ENCODE data around the gene XAGE5.
"Not testable (repeated sequence)": the region's sequence is repeated elsewhere in the genome, so short reads cannot be mapped to it uniquely, and the experiment has no call there.

Gene XAGE5

GRCh38 chrX:52811065-52811625 lies at the start of gene XAGE5:
XAGE5 (plus strand) TSS chrX:52811287; CDS start chrX:52812567, 1,280 bp downstream.
- H3K27ac Mint-ChIP-seq: no peak within 1 kb of the TSS
- no peaks in the 10 kb centered on the region for H3K4me1 Mint-ChIP-seq
- H3K27me3 Mint-ChIP-seq: no peaks in the 10 kb centered on the region
- H3K36me3 Mint-ChIP-seq: no peaks in the 10 kb centered on the region
- CTCF ChIA-PET: no interaction called here
- no peak within 1 kb of the TSS for H3K4me3 Mint-ChIP-seq
- no peaks in the 10 kb centered on the region for H3K9me3 Mint-ChIP-seq
- DNase-seq: no peak

DNA sequence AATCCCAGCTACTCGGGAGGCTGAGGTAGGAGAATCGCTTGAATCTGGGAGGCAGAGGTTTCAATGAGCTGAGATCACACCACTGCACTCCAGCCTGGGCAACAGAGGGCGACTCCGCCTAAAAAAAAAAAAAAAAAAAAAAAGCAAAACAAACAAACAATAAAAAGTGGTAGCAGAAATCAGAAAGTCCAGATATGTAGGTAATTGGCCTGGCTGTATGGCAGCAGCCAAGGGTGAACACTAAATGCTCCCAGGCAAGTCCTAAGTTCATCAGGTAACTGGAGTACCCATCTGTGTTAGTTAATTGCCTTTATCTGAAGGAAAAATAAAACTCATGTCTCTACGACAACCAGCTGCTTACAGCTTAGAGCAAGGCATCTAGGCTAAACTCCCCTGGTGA lies 45.1 kb upstream of the XAGE5 start:
- H3K4me1 Mint-ChIP-seq, H3K27me3 Mint-ChIP-seq, H3K36me3 Mint-ChIP-seq, H3K27ac Mint-ChIP-seq, H3K9me3 Mint-ChIP-seq, CTCF ChIA-PET, H3K4me3 Mint-ChIP-seq, DNase-seq: not testable (repeated sequence)

DNA sequence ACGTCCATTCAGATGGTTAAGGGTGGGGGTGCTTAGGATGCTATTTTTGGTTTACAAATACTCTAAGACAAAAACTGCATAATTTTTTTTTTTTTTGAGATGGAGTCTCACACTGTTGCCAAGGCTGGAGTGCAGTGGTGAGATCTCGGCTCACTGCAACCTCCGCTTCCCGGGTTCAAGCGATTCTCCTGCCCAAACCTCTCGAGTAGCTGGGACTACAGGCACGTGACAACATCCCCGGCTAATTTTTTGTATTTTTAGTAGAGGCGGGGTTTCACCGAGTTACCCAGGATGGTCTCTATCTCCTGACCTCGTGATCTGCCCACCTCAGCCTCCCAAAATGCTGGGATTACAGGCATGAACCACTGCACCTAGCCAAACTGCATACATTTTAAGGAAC lies 37.6 kb upstream of the XAGE5 start:
- H3K27ac Mint-ChIP-seq, H3K9me3 Mint-ChIP-seq, H3K4me3 Mint-ChIP-seq, DNase-seq, H3K27me3 Mint-ChIP-seq, CTCF ChIA-PET, H3K4me1 Mint-ChIP-seq, H3K36me3 Mint-ChIP-seq: not testable (repeated sequence)

DNA sequence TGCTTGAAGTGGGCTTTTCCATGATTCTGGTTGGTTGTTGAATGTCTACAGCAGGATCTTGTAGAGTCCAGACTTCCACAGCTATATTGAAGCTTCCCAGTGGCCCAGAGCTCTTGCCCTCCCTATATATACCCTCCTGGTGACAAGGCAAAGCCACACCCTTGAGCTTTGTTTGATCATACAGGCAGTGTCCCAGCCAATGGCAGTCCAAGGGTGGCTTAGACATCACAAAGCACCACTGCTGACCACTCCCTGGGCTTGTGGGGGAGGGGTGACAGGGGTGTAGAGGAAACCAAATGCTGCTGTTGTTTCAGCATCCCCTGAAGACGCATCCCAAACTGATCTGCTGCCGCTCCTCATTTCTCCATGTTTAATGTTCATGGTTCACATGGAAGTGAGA lies 13.8 kb upstream of the XAGE5 start, which contains the start of gene SPANXN5:
SPANXN5 (minus strand) TSS at position 101 of the 400 bp plus-strand sequence; CDS start at position 22, 79 bp downstream.
- H3K4me1 Mint-ChIP-seq, H3K27ac Mint-ChIP-seq, H3K9me3 Mint-ChIP-seq, DNase-seq, CTCF ChIA-PET, H3K27me3 Mint-ChIP-seq, H3K4me3 Mint-ChIP-seq, H3K36me3 Mint-ChIP-seq: not testable (repeated sequence)

- DNase-seq, CTCF ChIA-PET, H3K36me3 Mint-ChIP-seq, H3K27me3 Mint-ChIP-seq, H3K4me1 Mint-ChIP-seq, H3K4me3 Mint-ChIP-seq, H3K27ac Mint-ChIP-seq, H3K9me3 Mint-ChIP-seq: not testable (repeated sequence)
These were observed 6.2 kb upstream of the XAGE5 start for GRCh38 chrX:52804876-52805275.

- DNase-seq: no peak
- Mint-ChIP-seq H3K4me1 (no peaks in the 10 kb centered on the region), H3K27ac (no peak overlapping the region), H3K36me3 (no peaks in the 10 kb centered on the region), H3K4me3 (no peak overlapping the region), H3K27me3 (no peaks in the 10 kb centered on the region), H3K9me3 (no peaks in the 10 kb centered on the region)
- CTCF ChIA-PET: no interaction called here
These were observed 8.7 kb downstream of the XAGE5 start for GRCh38 chrX:52819788-52820187.

DNA sequence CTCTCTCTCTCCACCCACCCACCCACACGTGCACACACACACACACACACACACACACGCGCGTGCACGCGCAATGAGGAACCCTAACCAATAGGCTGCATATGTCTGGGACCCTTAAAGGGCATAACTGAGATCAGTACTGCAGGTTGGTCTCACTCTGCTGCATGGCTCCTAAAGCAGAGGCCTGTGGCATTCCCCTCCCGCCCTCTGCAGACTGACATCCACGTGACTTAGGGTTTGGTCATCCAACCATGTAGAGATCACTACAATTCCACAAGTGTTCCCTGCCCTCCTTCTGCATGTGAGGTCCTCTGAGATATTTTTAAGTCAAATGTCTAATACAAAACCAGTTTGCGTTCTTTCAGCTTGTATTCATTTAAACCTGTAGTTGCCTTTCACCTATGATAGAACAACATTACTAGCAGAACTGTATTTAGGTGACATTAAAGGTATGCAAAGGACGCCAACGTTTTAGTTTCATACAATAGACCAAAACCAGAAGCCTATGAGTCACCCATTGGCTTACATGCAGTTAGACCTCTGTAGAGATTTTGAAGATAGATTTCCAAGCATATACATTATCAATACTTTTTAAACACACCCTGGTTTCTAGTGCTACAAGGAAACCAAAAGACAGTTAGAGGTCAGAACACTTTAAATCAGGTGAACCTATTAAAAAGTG lies 10.1 kb downstream of the XAGE5 start:
- no peak overlapping the region for H3K27ac Mint-ChIP-seq

GRCh38 chrX:52824608-52825007 lies 13.5 kb downstream of the XAGE5 start:
- CTCF ChIA-PET: no interaction called here
- H3K4me1 Mint-ChIP-seq: no peaks in the 10 kb centered on the region
- H3K27ac Mint-ChIP-seq: no peak overlapping the region
- H3K4me3 Mint-ChIP-seq: no peak overlapping the region
- no peaks in the 10 kb centered on the region for H3K27me3 Mint-ChIP-seq
- no peak for DNase-seq
- no peaks in the 10 kb centered on the region for H3K36me3 Mint-ChIP-seq
- no peaks in the 10 kb centered on the region for H3K9me3 Mint-ChIP-seq

More for the DNA sequence above, 10.1 kb downstream of the XAGE5 start:
- no peaks in the 10 kb centered on the region for H3K9me3 Mint-ChIP-seq
- H3K4me3 Mint-ChIP-seq: no peak overlapping the region
- DNase-seq: no peak
- CTCF ChIA-PET: no interaction called here
- H3K4me1 Mint-ChIP-seq: no peaks in the 10 kb centered on the region
- H3K27me3 Mint-ChIP-seq: no peaks in the 10 kb centered on the region
- H3K36me3 Mint-ChIP-seq: no peaks in the 10 kb centered on the region

DNA sequence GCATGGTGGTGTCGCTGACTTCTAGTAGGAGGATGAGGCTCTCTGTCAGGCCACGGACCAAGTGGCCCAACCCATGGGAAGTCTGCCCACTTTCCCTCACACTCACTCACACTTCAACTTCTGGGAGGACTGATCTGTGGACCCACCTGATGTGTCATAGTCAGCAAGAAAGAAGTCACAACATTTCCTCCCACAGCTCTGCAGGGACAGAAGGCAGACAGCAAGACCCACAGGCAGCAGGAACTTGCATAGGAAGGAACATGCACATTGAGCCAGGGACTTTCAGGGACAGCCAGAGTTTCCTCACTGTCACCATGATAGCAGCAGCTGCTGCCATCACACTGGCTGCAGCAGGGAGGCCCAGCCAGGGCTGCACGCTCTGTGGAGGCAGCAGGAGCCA lies 19.5 kb downstream of the XAGE5 start:
- no peak overlapping the region for H3K4me3 Mint-ChIP-seq
- CTCF ChIA-PET: no interaction called here
- DNase-seq: no peak

GRCh38 chrX:52839137-52839536 lies 28.1 kb downstream of the XAGE5 start:
- H3K4me3 Mint-ChIP-seq: no peak overlapping the region
- no peaks in the 10 kb centered on the region for H3K36me3 Mint-ChIP-seq
- no peak overlapping the region for H3K27ac Mint-ChIP-seq
- H3K4me1 Mint-ChIP-seq: no peaks in the 10 kb centered on the region
- CTCF ChIA-PET: no interaction called here
- DNase-seq: no peak
- no peaks in the 10 kb centered on the region for H3K27me3 Mint-ChIP-seq
- no peaks in the 10 kb centered on the region for H3K9me3 Mint-ChIP-seq

More for the DNA sequence above, 19.5 kb downstream of the XAGE5 start:
- Mint-ChIP-seq H3K4me1 (no peaks in the 10 kb centered on the region), H3K36me3 (no peaks in the 10 kb centered on the region), H3K9me3 (no peaks in the 10 kb centered on the region), H3K27ac (no peak overlapping the region), H3K27me3 (no peaks in the 10 kb centered on the region)

DNA sequence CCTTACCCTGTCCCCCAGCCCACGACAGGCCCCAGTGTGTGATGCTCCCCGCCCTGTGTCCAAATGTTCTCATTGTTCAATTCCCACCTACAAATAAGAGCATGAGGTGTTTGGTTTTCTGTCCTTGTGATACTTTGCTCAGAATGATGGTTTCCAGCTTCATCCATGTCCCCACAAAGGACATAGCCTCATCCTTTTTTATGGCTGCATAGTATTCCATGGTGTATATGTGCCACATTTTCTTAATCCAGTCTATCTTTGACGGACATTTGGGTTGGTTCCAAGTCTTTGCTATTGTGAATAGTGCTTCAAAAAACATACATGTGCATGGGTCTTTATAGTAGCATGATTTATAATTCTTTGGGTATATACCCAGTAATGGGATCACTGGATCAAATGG lies 32.5 kb downstream of the XAGE5 start:
- DNase-seq, CTCF ChIA-PET, H3K27ac Mint-ChIP-seq, H3K4me1 Mint-ChIP-seq, H3K4me3 Mint-ChIP-seq, H3K36me3 Mint-ChIP-seq, H3K9me3 Mint-ChIP-seq, H3K27me3 Mint-ChIP-seq: not testable (repeated sequence)

DNA sequence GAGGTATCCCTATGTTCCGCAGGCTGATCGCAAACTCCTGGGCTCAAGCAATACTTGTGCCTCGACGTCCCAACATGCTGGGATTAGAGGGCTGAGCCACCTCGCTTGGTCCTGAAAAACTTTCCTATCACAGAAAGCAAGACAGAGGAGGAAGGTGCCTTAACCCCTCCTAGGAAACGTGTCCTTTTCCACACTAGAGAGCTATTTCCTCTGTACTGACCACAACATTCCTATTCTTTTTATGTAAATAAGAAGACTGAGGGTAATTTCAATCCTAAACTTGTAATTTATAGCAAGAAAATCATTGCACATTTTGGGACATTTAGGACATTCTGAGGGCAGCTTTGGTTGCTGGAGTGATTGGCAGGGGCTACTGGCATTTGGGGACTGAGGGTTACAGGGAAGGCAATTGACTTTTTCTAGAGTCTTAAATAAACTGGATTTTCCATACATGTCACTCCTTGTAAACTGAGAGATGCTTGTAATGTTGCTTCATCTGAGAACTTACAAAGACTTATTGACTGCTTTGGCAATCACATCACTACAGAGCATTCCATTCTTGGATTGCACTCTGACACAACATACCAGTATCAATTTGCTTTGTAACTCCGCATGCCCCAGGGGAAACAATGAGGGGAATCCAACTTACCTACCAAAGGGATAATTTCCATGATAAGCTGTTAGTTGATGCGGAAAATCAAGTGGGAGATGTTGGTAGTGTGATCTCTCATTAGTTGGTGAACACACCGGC lies 41.2 kb downstream of the XAGE5 start:
- Mint-ChIP-seq H3K36me3 (no peaks in the 10 kb centered on the region), H3K4me1 (no peaks in the 10 kb centered on the region), H3K27me3 (peaks cover 6% of the 10 kb centered on the region), H3K9me3 (no peaks in the 10 kb centered on the region), H3K27ac (no peak overlapping the region), H3K4me3 (no peak overlapping the region)
- DNase-seq: no peak
- CTCF ChIA-PET: no interaction called here

- H3K4me3 Mint-ChIP-seq, H3K4me1 Mint-ChIP-seq, DNase-seq, CTCF ChIA-PET, H3K9me3 Mint-ChIP-seq, H3K36me3 Mint-ChIP-seq, H3K27me3 Mint-ChIP-seq, H3K27ac Mint-ChIP-seq: not testable (repeated sequence)
These were observed 46.0 kb downstream of the XAGE5 start for GRCh38 chrX:52856991-52857525.

DNA sequence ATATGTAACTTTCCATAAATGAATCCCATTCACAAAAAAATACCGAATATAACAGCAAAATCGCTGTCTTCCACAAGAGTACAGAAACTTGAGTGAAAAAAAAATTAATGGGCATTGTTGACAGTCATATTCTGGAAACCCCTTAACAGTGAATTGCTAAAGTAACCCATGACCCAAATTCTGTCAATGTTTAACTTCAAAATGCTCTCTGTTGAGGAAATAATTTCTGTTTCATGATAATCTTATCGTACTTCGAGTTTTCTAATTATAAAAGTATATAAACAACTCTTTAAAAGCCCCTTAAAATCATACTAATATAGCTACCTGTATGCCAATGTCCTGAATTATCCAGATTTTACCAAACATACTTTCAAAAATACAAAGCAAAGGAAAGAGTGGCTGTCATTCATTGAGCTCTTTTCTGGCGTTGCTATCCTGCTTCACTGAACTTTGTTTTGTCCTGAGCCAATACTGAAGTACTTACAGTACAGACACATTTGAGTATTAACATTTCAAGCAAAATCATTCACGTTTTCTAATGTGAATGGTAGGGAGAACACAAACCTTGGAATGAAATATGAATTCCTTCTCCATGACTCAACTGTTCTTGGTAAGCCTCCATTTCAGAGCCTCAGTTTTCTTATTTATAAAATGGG lies 54.4 kb downstream of the XAGE5 start:
- H3K36me3 Mint-ChIP-seq: no peaks in the 10 kb centered on the region
- CTCF ChIA-PET: no interaction called here
- no peaks in the 10 kb centered on the region for H3K4me1 Mint-ChIP-seq
- H3K27ac Mint-ChIP-seq: no peak overlapping the region
- H3K4me3 Mint-ChIP-seq: no peak overlapping the region
- peaks cover 8% of the 10 kb centered on the region for H3K27me3 Mint-ChIP-seq
- no peak for DNase-seq
- no peaks in the 10 kb centered on the region for H3K9me3 Mint-ChIP-seq
